Medulla oblongata (tissue), 1 donor: ENCODE data around the gene CLCN4.

Experiments used
- DNase-seq: peaks from one replicate; pipeline ENCODE4 v3.0.0-alpha.2; 2015; ENCODE audit errors: extremely low spot score

CLCN4 gene

DNA sequence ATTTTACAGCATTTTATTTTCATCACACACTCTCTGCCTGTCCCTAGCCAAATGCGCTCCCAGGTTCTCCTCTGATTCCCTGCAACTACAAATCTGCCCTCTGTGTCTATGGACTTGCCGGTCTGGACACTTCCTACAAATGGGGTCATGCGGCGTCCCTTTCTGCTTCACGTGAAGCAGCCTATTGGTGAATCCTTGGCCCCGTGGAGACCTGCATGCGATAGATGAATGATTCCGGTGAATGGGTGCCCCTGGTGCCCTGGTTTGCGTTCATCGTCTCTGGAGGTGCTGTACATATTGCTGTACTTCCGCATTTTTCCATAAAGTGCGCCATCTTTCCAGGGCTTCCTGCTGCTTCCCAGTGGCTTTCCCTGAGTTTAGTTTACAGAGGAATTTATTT, 27.5 kb upstream of the CLCN4 start:
- DNase-seq: no peak

- DNase-seq: no peak
Measured at GRCh38 chrX:10130354-10130753, 26.4 kb upstream of the CLCN4 start.

DNA sequence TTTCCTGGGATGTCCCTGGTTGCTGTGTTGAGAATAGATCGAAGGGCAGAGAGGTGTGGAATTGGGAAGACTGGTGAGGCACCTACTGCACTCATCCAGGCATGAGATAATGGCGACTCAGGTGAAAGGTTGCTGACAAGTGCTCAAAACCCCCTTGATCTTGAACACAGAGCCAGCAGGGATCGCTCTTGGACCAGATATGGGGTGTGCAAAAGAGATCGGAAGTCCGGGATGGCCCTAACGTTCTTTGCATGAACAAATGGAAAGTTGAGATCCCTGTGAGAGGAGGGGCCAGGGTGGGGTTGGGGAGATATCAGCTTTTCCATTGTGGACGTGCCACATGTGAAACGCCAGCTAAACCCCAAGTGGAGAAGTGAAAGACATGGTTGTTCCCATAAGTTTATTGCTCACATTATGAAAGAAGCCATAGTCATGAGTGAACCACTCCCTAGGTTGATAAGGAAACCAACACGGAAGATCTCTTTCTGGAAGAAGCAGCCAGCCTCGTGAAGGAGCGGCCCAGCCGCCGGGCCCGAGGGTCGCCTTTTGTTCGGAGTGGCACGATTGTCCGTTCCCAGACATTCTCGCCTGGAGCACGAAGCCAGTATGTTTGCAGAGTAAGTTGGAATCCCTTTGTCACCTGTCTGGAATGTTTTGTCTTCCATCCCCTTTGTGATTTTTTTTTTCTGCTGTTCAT, 22.6 kb upstream of the CLCN4 start:
- DNase-seq: no peak

- no peak for DNase-seq
Measured at GRCh38 chrX:10134921-10135320, 21.9 kb upstream of the CLCN4 start.

GRCh38 chrX:10135561-10136399, 21.0 kb upstream of the CLCN4 start:
- no peak for DNase-seq

DNA sequence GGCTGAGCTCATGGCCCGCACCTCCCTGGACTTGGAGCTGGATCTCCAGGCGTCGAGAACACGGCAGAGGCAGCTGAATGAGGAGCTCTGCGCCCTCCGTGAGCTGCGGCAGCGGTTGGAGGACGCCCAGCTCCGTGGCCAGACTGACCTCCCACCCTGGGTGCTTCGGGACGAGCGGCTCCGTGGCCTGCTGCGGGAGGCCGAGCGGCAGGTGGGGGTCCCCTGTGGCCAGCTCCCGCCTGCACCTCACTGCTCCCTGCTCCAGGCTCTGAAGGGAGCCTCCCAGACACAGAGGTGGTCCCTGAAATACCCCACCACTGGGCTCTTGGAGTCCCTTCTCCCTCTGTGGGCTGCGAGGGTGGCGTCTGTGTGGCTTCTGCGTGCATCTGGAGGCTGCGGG, 18.0 kb upstream of the CLCN4 start:
- no peak for DNase-seq

DNA sequence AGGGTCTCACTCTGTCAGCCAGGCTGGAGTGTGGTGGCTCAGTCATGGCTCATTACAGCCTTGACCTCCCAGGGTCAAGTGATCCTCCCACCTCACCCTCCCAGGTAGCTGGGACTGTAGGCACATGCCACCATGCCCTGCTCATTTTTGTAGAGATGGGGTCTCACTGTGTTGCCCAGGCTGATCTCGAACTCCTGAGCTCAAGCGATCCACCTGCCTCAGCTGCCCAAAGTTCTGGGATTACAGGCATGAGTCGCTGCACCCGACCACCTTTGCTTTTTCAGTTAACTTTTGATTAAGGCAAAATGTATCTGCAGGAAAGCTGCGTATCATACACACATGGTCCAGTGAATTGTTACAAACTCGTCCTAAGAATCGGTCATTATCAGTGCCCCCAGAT, 16.5 kb upstream of the CLCN4 start:
- no peak for DNase-seq

DNA sequence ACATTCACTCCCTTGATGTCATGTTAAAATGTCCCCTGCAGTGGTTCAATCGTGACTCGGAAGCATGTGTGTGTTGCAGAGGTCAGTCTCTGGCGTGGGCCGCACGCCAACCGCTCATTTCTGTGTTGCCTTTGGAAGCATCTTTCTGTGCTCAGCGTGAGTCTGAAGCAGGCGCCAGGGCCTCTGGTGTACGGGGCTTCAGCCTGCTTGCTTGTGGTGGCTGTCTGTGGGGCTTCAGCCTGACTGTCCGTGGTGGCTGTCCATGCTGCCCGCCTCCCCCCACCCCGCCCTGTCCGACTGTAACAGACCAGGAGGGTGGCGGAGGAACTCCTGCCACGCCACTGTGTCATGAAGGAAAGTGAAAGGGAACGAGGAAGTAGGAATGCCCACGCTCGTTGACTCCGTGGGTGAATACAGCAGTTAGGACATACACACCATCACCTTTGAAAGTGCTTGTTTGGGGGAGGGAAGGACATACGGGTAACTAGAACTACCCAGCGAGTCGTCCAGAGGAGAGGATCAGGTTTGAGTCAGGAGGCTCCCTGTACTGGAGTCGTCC, 14.7 kb upstream of the CLCN4 start:
- no peak for DNase-seq

GRCh38 chrX:10143071-10143983, 13.4 kb upstream of the CLCN4 start:
- no peak for DNase-seq

DNA sequence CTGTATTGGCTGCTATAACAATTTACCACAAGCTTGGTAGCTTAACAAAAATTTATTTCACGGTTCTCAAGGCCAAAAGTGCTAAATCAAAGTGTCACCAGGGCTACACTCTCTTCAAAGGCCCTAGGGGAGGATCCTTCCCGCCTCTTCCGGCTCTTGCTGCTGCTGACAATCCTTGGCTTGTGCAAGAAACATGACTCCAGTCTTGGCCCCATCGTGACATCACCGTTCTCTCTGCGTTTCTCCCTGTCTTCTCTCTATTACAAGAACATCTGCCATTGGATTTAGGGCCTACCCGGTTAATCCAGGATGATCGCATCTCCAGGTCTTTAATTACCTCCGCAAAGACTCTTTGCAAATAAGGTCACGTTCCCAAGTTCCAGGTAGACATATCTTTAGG, 10.4 kb upstream of the CLCN4 start:
- no peak for DNase-seq

DNA sequence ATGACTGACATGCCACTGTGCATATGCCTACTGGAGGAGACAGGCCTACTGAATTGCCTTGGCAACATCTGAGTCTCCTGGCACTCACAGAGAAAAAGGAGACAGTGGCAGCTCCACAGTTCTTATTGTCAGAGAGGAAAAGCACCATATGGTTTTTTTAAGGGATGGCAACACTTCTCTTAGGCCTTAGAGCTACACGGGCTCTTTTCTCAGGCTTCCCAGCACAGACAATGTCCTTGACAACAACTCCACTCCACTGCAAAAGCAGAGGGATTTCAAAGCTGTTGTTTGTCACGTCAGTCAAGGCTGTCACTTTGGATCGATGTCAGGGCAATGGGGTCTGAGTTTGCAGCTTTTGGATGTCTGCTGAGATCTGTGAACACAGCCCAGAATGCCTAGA, 4.7 kb upstream of the CLCN4 start:
- DNase-seq: no peak

DNA sequence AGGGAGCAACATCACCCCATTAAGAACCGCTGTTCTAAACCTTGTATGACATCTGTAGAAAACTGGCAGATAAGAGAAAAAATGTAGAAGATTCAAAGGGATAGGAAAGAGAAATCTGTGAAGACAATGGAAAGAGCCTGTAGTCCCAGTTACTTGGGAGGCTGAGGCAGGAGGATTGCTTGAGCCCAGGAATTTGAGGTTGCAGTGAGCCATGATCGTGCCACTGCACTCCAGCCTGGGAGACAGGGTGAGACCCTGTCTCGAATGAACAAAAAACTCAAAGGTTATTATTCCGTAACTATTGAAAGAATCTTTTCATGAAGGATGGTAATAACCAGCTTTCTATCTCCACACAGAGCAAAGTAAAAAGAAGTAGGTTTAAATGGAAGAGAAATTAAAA, 1.6 kb upstream of the CLCN4 start:
- DNase-seq: no peak

GRCh38 chrX:10157032-10157341, 212 bp downstream of the CLCN4 start:
- no peak for DNase-seq

DNA sequence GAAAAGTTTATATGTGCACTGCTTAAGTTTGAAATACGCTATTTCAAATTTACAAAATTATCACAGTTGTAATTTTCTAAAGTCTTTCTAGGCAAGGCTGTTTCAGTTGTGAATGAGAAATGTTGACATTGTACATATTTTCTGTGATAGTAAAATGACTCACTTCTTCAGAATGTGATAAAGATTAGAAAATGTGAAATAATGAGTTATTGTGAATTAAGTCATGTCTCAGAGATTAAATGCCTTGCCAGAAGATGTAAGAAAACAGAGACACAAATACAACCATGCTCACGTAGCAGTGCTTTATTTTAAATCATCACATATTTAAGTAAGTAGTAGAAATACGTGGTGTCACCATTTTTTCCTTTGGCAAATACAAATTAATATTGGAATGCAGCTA, 768 bp downstream of the CLCN4 start:
- DNase-seq: no peak

- DNase-seq: peak; percentile 63
Measured at GRCh38 chrX:10158279-10159144, 1.7 kb downstream of the CLCN4 start.

DNA sequence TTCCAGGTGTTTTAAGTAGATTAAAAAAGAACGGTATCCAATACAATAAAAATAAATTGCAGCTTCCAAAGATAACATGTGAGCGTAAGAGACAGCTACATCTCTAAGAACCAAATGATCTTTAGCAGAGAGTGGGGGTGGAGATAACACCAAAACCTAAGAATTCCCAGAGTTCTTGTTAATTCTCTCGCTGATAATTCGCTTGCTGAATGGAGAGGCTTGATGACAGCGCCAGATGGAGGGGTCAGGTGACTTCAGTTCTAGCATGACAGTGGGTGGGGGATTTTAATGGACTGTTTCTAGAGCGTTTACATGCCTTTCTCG, 2.3 kb downstream of the CLCN4 start:
- peak; percentile 44 for DNase-seq

DNA sequence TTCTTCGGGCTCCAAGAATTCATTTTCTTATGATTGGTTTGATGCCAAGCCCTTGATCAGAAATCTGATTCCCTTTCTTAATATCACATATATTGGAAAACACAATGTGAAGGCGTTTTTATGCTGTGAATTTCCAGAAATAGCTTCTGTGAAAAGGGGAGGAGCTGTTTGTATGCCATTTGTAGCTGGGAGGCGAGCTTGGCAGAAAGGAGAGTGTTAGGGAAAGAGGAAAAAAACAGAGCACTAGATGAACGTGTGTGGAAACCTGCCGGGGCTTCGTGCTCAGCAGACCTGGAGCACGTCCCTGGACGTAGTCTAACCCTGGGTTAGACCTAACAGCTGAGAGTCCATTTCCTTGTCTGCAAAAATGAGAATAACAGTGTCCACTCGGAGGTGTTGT, 3.4 kb downstream of the CLCN4 start:
- DNase-seq: no peak

DNA sequence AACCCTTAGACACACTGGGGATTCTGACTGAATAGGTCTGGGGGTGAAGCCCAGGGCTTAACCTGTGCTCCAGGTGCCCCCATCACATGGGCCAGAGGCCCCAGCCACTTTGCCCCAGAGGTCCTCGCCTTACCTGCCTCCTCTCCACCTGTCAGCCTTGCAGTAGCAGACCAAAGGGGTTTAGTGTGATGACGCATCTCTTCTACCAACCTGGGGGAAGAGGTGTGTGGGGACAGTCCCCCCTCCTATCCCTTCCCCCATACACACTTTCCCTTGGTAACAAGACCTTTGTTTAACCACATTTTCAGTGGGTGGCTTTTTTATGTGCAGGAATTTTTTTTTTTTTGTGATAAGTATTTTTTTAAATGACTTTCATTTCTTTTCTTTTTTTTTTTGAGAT, 6.3 kb downstream of the CLCN4 start:
- no peak for DNase-seq

DNA sequence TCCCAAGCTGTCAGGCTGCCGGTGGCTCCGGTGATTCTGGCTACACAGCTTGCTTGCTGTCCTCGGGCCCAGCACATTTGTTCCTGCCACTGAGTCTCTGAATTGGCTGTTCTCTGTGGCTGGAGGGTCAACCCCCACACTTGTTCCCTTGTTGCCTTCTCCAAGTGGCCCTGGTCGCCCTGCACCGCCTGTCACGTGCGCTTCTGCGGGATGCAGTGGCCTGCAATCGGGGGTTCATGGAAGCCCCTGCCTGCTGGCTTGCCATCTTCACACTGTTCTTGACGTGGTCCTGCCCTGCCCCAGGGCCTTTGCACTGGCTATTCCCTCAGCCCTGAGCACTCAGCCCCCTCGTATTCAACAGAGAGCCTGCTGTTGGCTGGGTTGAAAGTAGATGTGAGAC, 8.1 kb downstream of the CLCN4 start:
- no peak for DNase-seq

- no peak for DNase-seq
Measured at GRCh38 chrX:10165580-10166247, 8.9 kb downstream of the CLCN4 start.

- no peak for DNase-seq
Measured at GRCh38 chrX:10166248-10166716, 9.5 kb downstream of the CLCN4 start.
